ENCODE measurements around the gene KIAA0319L.

- TF ChIP-seq CTCF (IDR thresholded peaks at IDR 0.05) (no peak), EZH2 (IDR thresholded peaks at IDR 0.05) (no peak)
Measured at GRCh38 chr1:35470977-35471613, 86.1 kb downstream of the KIAA0319L start.

Measured in neural progenitor cell (in vitro differentiated cells).